NCI-H748 (cell line): ENCODE data around the gene CLASP2.
A peak's percentile ranks its signal among the peaks of the same experiment; 100 is the strongest.
"Not testable (repeated sequence)": the region's sequence is repeated elsewhere in the genome, so short reads cannot be mapped to it uniquely, and the experiment has no call there.

ENCODE experiments used
- DNase-seq: peaks from one replicate; lab custom pipeline; 2025; ENCODE audit not compliant: unreplicated experiment; lab: John Stamatoyannopoulos, UW

CLASP2 gene

DNA sequence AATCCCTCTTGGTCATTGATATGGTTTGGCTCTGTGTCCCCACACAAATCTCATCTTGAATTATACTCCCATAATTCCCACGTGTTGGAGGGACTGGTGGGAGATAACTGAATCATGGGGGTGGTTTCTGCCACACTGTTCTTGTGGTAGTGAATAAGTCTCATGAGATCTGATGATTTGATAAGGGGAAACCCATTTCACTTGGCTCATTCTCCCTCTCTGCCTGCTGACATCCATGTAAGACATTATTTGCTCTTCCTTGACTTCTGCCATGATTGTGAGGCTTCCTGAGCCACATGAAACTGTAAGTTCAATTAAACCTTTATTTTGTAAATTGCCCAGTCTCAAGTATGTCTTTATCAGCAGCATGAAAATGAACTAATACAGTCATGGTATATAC is 171.0 kb downstream of the CLASP2 start:
- no peak for DNase-seq

DNA sequence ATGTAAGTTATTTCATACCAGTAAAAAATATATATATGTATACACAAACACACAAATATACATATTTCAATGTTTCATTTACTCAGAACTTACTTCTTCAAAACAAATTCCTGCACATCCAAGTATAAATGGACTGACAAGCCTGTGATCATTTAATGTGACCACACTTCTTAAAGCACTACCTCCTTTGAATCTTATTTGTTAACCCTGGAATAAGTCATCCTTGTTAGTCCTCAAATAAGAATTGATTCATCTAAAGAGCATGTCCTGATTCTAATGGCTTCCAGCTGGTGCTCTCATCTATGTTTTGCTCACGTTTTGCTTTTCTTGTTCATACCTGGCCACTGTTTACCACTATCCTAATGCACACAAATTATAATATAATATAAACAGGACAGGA is 173.9 kb downstream of the CLASP2 start:
- DNase-seq = no peak

DNA sequence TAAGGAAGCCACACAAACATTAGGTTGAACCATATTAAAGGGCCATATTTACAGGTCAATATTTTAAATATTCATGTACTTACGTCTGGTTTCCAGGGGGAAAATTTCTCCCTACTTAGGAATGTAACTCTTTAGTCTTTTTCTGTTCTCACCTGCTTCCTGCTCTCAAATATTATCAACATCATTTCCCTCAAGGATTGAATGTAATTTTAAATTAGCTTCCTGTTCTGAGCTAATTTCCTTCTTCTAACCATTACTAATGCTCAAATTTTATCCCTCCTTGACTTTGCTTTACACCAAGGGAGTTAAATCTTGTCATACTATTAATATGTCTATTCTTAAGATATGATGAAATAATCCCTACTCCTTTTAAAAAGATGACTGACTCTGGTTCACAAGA is 174.5 kb downstream of the CLASP2 start:
- no peak for DNase-seq

DNA sequence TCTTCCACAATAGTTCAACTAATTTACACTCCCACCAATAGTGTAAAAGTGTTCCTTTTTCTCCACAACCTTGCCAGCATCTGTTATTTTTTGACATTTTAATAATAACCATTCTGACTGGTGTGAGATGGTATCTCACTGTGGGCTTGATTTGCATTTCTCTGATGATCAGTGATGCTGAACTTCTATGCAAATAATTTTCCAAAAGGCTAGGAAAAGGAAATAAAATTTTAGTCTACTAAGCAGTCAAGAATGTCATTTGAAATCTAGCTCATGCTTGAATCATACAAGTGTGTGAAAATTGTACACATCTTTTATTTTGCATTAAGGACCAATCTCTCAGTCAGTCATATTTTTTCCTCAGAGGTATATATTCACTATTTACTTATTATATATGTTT is 176.1 kb downstream of the CLASP2 start:
- no peak for DNase-seq

DNA sequence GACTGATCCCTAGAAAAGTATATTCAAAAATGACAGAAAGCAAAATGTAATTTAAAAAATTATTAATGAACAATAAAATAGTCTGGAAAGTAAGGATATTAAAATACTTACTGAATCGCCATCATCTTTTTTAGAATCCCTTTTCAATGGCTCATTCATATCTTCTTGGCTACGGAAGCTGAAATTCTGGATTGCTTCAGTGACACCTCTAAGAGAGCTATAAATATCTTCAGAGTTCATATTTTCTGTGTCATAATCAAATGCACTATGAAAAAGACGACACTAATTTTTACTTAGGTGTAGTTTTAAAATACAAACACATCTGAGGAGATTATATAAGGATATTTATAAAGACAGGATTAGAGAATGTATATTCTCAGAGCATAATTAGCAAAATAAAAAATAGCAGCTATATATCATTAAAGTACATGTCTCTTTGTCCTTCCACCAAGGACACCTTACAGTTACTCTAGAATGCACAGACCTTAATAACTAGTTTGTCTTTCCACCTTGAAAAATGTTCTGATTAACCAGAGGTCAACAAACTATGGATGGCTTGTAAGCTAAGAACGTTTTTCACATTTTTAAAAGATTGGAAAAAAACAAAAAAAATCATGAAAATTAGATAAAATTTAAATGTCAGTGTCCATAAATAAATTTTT is 179.2 kb downstream of the CLASP2 start:
- DNase-seq = no peak

DNA sequence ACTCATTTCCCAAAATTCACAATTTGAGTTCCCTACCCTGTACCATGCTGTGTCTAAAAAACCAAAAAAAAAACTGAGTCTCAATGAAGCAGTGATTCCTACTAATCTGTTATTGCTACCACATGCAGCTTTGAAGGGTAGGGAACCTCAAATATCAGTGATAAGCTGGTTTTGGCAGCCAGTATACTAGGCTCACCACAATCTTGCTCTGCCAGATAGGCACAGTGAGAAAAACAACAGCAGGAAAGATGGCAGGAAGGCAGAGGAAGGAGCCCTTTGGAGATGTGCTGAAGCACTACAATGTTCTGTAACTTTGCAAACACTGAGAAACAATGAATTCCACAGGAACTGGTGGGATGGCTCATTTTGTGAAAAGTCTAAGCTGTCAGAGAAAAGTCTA is 180.9 kb downstream of the CLASP2 start:
- DNase-seq = no peak

DNA sequence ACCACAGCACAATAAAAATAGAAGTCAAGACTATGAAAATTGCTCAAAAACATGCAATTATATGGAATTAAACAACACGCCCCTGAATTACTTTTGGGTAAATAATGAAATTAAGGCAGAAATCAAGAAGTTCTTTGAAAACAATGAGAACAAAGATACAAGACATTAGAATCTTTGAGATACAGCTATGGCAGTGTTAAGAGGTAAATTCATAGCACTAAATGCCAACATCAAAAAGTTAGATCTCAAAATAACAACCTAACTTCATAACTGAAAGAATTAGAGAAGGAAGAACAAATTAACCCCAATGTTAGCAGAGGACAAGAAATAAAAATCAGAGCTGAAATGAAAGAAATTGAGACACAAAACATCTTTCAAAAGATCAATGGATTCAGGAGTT is 191.3 kb downstream of the CLASP2 start:
- DNase-seq = no peak

DNA sequence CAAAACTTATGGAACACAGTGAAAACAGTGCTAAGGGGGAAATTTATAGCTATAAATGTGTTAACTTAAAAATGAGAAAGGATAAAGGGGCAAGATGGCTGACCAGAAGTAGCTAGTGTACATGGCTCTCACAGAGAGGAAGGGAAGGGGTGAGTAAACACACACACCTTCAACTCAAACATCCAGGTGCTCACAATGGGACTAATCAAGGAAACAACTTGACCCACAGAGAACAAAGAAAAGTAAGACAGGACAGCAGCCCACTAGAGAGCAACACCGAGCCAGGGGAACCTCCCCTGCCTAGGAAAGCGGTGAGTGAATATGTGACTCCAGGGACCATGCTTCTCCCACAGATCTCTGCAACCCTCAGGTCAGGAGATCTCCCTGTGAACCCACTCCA is 192.8 kb downstream of the CLASP2 start:
- peak; percentile 60 for DNase-seq

DNA sequence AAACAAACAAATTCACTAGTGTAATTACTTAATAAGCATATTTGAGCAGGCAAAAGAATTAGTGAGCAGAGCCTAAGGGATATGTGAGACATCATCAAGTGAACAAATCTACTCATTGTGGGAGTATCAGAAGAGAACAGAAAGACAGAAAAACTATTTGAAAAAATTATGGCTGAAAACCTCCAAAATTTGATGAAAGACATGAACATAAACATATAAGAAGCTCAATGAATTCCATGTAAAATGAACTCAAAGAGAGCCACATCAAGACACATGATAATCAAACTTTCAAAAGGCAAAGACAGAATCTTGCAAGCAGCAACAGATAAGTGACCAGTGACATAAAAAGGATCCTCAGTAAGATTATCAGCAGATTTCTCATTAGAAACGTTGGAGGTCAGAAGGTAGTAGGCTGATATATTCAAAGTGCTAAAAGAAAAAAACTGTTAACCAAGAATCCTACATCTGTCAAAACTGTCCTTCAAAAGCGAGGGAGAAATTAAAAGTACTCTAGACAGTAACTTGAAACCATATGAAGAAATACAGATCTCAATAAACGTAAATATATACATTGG is 194.9 kb downstream of the CLASP2 start:
- no peak for DNase-seq

DNA sequence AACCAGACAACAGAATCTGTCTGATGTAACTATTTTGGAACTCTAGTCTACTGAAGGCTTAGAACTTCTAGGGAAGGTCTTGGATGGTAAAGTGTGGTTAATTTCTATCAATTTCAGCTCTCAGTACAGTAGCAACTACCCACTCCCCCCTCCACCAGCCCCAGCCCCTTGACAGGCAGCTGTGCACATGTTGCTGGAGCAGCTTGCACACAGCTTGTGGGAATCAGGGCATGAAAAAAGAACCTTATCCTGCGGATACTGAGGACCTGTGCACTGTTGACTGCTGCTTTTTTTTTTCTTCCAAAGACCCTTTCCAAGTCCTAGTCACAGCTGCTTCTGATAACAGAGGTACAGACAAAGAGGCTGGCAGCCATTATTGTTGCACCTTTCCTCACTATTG is 196.3 kb downstream of the CLASP2 start:
- DNase-seq = no peak

DNA sequence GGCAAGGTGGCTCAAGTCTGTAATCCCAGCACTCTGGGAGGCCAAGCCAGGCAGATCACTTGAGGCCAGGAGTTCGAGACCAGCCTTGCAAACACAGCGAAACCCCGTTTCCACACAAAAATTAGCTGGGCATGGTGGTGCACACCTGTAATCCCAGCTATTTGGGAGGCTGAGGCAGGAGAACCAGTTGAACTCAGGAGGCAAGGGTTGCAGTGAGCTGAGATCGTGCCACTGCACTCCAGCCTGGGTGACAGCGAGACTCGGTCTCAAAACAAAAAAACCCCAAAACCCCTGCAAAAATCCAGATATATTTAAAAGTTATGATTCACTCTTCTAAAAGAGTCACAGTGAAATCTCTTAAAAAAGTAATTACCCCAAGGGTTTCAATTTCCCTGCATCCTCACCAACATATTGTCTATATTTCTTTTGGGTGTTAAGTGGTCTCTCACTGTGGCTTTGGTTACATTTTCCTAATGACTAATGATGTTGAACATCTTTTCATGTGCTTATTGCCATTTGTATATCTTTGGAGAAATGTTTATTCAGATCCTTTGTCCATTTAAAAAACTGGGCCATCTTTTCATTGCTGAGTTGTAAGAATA is 204.7 kb downstream of the CLASP2 start:
- DNase-seq = no peak

DNA sequence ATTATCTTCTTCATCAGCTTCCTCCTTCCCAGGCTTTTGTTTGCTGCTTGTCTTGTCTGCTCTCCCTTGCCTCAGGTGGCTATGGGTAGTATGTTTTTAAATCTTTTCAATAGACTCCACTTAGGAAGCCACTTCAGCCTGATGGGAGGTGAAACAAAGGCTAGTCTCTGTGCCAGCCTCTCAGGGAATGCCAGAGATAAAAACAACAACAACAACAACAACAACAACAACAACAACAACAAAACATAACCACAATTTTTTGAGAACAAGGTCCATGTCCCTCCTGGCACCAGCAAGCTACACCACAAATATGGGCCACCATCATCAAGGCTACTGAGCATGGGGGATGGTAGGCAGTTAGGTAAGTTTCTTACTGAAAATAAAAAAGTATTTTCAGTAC is 213.0 kb downstream of the CLASP2 start:
- no peak for DNase-seq

DNA sequence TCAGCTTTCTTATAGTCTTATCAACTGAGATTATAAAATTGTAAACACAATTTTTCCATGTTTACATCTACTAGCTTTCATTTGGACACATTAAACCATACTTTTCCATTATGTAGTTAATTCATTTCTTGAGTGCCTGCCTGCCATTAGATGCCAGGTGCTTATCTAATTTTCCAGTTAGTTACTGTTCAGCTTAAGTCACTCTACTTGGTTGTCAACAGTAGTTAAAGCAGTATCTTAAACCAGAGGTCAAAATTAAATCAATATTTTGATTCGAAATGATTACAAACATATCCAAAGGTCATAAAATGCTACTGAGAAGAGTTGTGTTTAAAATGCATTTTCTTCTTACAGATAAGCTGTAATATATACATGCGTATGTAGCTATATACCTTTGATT is 221.6 kb downstream of the CLASP2 start:
- DNase-seq = no peak

DNA sequence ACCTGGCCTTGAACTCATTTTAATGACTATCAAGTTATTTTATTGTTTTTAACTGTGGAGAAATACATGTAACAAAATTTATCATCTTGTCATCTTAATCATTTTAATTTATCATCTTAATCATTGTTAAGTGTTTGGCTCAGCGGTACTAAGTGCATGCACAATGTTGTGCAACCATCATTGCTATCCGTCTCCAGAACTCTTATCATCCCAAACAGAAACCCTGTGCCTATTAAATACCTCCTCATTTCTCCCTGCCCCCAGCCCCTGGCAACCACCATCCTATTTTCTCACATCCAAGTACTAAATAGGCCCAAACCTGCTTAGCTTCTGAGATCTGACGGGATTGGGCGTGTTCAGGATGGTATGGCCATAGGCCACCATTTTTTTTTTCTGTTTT is 226.3 kb downstream of the CLASP2 start:
- no peak for DNase-seq

DNA sequence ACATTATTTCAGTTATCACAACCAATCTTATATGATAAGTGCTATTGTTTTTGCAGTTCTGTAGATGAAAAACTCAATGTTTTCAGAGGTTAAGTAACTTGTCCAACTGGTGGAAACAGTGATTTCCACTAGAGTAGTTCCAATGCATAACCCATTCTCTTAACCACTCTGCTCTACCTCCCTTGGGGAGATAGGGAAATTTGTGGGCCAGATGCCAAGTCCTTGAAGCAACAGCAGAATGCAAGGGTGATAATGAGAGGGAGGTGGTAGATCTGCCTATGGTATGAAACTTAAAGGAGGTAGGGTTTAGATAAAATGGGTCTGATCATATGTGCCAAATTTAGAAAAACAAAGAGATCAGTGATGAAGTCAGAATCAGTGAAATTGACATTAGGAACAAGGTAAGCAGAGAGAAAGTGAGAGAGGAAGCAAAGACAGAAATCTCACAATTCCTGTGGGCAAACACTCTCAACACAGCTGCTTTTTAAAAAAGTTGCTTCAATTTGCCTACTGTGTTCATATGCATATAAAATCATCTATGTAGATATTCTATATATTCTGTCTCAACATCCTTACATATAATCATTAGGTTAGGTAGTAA is 227.3 kb downstream of the CLASP2 start:
- no peak for DNase-seq

DNA sequence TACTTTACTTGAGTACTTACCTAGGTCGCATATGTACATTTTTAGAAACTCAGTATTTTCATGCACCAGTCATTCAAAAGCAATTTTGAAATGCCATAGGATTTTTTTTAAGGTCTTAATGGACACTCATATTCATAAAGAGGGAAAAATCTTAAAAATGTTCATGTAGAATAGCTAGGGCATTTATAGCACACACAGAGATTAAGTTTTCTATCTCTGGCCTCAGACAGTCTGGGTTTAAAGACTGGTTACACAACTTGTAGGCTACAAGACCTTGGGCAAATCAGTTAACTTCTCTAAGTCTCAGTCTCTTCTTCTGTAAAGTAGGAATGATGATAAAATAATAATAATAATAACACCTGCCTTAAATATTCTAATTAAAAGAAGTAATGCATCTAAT is 229.4 kb downstream of the CLASP2 start:
- DNase-seq = no peak

DNA sequence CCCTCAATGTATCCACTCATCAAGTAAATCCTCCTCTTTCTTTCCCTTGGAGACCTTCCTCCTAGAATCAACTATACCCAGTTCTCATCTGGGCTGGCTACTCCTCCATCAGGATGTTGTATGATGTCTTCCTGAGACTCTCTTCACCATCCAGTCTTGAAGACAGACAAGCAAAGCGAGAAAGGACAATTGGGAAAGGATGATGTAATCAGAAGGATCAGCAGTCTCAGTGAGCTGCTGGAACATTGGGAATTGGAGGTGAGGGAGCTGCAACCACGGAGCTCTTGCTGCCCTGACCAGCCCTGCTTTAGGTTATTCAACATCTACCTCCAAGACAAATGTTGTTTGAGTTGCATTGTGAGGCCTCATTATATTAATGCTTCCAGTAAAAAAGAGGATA is 229.8 kb downstream of the CLASP2 start:
- no peak for DNase-seq

DNA sequence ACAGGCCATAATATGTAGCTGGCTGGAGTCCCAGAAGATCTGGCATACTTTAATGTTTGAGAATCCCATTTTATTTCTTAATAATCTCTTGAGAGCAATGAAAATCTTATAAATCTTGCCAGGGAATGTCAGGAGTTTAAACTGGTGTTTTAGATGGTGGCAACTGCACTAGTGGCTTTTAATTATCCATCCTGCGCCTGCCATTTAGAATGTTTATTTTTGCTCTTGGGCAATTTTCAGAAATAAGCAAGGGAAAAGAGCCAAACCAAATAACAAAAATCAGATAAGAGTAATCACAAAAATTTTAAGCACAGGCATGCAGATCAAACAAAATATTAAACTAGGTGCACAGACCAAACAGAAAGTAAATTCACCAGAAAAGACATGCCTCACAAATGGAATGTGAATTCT is 235.9 kb downstream of the CLASP2 start:
- DNase-seq = no peak

DNA sequence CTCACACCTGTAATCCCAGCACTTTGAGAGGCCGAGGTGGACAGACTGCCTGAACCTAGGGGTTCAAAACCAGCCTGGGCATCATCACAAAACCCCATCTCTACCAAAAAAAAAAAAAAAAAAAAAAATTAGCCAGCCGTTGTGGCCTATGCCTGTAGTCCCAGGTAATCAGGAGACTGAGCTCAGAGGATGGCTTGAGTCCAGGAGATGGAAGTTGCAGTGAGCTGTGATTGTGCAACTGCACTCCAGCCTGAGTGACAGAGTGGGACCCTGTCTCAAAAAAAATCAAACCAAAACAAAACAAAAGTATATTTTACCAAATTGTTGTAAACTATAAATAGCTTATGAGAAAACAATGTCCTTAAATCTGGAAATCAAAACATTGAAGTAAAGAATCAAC is 243.2 kb downstream of the CLASP2 start:
- no peak for DNase-seq

DNA sequence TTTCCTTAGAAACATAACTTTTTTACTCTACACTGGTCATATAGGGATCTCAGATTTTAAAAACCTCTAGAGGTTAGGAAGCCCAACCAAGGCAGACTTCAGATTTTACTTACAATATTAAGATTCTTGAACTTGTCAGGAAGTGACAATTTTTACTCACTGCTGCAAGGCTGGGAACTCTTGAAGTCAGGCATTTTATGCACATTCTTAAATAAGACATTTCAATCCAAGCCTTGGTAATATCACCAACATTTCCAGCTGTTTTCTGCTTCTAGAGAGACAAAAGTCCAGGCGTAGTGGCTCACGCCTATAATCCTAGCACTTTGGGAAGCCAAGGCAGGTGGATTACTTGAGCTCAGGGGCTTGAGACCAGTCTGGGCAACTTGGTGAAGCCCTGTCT is 244.2 kb downstream of the CLASP2 start:
- DNase-seq = no peak

DNA sequence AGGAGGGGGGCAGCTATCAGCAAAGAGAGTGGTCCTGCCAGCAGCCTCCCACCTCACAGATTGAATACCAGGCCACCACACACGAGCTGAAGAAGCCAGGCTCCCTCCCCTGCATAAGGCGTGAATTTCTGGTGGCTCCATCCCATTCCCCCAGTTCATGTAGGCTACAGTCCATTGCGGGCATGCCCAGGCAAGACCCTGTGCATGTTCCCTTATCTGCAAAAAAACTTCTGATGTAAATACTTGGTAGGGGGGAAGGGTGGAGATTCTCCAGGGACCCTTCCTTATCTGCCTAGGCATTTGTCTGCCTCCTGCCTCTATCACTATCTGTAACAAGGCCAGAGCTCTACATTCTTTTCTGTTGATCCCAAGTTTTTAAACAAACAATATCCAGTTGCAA is 250.3 kb downstream of the CLASP2 start:
- DNase-seq = no peak

DNA sequence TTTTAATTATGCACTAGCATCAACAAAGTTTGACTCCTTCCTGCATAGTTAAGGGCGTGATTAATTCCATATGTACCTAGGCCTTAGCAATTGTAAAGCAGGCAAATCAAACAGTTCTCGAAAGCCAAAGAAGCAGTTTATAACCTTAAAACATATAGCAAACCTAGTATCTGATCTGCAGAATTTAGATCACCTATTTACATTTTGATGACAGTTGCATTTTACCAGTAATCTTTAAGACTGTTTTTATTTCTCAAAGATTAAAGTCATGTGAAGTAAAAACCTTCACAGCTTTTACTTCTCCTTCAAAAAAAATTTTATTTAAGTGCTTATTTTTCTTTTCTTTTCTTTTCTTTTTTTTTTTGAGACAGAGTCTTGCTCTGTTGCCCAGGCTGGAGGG is 257.0 kb downstream of the CLASP2 start:
- DNase-seq = no peak

DNA sequence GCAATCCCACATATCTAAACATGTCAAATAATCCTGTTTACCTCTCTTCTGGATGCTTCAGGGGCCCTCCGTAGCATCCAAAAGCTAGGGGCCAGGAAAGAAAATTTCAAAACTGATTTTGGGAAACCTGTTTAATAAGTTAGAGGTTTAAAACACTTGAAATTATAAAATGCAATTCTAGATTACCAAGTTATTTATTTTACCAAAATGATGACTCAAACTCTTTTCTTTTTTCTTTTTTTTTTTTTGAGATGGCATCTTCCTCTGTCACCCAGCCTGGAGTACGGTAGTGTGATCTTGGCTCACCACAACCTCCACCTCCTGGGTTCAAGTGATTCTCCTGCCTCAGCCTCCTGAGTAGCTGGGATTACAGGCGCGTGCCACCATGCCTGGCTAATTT is 258.5 kb downstream of the CLASP2 start:
- not testable (repeated sequence) for DNase-seq
